GM21423 (cell line): ENCODE data around the gene NCKAP5L.

ENCODE experiments used
- ATAC-seq: cut with Tn5 transposase; IDR thresholded peaks from one replicate; pipeline ENCODE4 v1.9.1; 2021; ENCODE audit warnings: mild to moderate bottlenecking, moderate library complexity; ENCODE audit not compliant: unreplicated experiment

Gene NCKAP5L

GRCh38 chr12:49801141-49802063 is 26.8 kb downstream of the NCKAP5L start:
- ATAC-seq = no peak

- no peak for ATAC-seq
These were observed 27.6 kb downstream of the NCKAP5L start for GRCh38 chr12:49800421-49801140.

DNA sequence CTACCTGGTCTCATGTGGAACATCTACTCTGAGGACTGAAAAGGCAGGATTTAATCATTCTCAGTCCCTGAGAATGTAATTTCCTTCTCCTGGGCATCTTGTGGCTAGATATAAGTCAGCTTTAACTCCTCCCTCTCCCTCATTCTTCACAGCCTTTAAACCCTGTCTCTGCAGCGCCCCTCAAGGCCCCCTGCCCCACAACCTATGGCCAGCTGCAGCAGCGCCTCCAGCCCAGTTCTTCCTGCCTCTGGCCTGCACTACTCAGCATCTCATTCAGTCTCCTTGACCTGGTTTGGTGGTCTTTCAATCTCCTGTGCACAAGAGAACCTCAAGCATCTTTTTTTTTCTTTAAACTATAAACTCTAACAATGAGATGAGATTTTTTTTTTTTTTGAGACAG is 29.3 kb downstream of the NCKAP5L start:
- no peak for ATAC-seq

DNA sequence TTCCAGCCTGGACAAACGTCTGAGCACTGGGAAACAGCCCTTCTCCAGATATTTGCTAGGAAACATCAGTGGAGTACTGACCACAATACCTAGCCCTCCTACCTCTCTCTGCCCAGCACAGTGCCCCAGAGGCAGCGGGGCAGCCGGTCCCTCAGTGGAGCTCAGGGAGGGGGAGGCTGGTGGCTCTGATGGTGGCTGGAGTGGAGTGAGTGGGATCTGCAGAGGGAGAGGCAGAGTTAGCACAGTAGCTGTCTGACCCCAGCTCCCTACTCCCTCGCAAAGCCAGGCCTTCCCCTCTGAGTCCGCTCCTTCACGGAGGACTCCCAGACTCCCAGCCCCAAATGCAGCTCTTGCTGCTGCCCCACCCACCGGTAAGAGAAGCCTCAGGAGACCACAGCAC is 30.0 kb downstream of the NCKAP5L start:
- no peak for ATAC-seq

DNA sequence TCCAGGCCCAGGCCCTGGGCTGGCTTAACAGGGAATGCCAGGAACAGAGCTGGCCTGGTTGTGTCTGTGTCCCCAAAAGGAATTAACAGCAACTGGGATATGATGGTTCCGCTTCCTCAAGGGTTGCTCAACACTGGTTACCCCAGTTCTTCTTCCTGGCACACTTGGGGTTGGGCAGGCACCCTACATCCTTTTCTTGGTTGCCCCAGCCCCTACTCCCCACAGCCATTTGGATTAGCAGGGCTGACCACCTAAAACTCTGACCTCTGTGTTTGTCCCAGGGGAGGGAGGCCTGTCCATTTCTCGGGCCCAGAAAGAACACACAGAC is 30.8 kb downstream of the NCKAP5L start:
- ATAC-seq = no peak

- ATAC-seq = no peak
These were observed 31.4 kb downstream of the NCKAP5L start for GRCh38 chr12:49796606-49797448.

DNA sequence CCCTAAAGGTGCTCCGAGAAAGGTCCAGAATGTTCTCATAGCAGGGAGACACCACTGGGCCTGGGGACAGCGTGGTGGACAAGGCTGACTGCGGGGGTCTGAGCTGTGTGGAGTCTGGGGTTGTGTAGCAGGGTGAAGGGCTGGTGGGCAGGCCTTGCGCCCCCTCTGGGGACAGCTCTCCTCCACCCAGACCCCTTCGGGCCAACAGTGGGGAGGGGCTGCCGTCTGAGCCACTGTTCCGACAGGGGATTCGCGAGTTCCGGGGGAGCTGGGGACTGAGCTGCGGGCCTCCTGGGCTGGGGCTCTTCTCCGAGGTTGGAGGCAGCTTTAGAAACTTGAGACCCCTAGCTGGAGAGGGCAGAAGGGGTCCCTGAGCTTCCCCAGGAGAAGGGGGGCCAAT is 32.1 kb downstream of the NCKAP5L start:
- no peak for ATAC-seq

- ATAC-seq = no peak
These were observed 32.5 kb downstream of the NCKAP5L start for GRCh38 chr12:49795654-49796105.

DNA sequence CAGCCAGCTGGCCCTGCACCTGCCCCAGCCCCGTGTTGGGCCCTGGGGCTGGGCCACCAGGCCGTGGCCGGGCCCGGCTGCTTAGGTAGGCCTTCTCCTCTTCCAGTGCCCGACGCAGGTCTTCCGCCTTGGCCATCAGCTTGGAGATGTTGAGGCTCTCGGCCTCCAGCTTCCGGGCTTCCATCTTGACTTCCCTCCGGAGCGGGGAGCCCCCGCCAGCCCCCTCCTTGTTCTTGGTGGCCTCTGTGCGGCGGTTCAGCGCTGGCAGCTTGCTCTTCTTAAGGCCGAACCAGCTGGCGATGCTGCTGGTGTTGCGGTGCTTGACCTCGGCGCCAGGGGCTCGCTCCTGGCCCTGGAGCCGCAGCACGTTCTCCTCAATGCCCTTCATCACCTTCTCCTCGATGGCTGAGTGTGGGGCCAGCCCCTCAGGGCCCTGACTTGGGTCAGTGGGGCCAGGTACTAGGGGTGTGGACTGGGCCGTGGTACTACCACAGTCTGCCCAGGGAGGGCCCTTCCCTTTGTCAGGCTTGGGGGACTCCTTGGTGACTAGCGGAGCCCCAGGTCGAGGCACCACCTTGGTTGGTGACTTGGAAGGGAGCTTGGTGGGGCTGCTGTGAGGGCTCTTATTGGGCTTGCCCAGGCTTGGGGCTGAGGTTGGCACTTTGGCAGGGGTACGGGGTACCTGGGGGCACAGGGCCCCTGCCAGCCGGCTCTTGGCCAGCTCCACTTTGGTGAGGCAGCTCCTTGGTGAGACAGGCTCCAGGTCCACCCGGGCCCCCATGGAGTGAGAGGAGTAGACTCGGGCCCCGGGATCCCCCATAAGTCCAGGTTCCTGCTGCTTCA is 33.2 kb downstream of the NCKAP5L start:
- no peak for ATAC-seq

- no peak for ATAC-seq
These were observed 34.2 kb downstream of the NCKAP5L start for GRCh38 chr12:49794021-49794420.

DNA sequence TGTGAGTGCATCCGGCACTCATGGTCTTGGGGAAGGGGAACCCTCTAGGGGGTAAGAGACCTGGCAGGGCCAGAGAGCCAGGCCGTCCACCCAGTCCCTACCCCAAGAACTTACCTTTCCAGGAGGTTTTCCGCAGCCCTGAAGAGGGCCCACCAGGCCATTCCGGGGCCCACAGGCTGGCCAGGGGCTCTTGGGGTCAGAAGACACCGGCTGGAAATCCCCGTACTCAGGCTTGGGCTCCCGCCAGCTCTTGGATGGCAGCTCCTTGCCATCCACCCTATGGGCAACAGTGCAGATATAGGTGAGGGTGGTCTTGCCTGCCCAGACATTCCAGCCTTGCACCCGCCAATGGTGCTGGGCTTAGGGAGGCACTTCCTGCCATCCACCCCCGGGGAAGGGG is 34.6 kb downstream of the NCKAP5L start:
- ATAC-seq = no peak

GRCh38 chr12:49792976-49793580 is 35.1 kb downstream of the NCKAP5L start:
- no peak for ATAC-seq

DNA sequence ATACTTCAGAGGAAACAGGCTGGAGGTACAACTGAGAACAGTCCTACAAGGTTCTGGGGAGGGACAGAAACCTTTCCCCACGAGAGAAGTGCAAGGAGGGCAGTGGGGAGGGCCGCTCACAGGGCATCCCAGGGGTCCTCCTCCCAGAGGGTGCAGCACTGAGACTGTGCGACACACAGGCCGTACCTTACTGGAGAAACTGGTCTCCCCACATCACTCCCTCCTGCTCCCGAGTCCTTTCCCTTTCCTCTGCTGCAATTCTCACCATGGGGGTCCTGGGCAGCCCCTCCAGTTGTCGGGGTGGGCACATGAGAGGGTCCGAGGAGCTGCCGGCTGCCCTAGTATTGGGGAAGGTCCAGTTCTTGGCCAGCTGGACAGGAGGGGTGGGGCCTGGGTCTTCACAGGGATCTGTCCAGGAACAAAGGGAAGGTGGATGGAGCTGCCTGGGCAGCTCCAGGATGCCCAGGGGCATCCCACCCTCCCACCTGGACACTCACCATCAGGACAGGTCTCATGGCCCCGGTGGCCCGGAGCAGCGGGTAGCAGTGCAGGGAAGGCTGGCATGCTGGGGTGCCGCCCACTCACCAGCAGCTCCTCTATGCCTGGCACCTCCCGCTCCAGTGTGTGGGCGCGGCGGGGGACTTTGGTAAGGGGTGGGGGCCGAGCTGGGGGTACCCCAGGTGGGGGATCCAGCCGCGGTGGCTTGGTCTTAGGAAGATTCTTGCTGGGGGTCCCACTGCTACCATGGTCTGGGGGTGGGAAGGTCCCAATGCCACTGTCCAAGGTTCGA is 35.8 kb downstream of the NCKAP5L start:
- ATAC-seq = no peak

- ATAC-seq = no peak
These were observed 36.5 kb downstream of the NCKAP5L start for GRCh38 chr12:49791700-49792099.

DNA sequence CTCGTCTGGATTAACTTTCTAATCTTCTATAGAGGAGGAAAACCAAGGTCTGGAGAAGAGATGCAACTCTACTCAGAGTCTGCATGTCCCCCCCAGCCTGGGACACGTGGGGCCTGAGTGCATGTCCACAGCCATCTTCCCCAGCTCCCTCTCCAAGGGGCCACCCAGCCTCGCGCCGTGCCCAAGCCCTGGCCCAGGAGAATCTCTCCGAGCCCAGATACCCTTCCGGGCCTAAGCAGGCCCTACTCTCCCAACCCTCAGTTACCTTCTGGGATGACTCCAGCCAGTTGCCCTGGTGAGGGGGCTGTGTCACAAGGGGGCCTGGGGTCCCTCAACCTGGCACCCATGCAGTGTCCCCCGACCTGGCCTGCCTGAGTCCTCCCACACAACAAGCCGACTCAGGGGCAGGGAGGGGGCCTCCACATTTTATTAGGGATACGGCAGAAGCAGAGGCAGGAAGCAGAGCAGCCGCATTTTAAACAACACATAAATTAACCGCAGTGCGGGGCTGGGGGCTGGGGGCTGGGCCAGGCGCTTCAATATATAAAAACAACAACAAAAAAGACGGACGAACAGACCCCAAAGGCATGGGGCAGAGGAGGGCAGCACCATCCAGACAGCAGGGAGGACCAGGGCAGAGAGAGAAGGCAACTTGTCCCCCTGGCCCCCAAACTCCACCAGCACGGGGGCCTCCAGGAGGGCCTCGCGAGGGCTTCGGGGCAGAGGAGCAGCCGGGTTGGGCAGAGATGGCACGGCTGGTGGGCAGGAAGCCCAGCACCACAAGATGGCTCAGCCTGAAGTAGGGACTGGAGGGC is 37.3 kb downstream of the NCKAP5L start:
- no peak for ATAC-seq

DNA sequence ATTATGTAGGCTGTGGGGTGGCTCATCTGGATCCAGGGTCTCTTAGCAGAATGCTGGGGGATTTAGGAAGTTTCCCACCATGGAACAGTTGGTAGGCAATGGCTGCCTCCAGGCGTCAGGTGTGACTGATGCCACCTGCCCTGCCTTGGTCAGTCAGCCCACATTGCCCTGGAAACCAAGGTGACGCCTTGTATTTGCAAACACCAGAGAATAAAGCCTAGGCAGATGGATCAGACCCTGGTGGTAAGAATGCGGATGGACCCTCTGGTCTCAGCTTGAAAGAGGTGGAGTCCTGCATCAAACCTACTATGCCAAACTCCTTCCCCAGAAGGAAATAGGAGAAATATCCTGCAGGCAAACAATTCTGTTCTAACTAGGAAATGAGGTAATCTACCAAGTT is 38.2 kb downstream of the NCKAP5L start:
- ATAC-seq = no peak

DNA sequence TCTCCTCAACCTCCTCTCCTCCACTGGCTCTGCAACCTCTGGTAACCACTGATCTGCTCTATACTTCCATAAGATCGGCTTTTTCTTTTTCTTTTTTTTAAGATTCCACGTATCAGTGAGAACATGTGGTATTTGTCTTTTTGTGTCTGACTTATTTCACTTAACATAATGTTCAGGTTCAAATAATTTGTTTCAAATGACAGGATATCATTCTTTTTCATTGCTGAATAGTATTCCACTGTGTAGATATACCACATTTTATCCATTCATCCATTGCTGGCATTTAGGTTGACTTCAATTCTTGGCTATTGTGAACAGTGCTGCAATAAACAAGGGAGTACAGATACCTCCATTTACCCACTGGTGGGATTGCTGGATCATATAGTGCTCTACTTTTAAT is 40.5 kb downstream of the NCKAP5L start:
- no peak for ATAC-seq

DNA sequence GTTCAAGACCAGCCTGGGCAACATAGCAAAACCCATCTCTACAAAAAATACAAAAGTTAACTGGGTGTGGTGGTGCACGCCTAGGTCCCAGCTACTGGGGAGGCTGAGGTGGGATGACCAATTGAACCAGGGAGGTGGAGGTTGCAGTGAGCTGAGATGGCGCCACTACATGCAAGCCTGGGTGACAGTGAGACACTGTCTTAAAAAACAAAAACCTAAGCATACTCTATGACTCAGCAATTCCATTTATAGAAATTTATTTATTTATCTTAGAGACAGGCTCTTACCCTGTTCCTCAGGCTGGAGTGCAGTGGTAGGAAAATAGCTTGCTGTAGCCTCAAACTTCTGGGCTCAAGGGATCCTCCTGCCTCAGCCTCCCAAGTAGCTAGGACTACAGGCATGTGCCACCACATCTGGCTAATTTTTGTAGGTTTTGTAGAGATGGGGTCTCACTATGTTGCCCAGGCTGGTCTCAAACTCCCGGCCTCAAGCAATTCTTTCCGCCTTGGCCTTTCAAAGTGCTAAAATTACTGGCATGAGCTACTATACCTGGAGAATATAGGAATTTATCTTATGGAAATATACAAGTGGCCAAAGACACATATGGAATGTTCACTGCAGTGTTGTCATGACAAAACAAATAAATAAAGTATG is 43.3 kb downstream of the NCKAP5L start:
- ATAC-seq = no peak
